Measurements from ENCODE around the gene RASAL1. TPM values are rescaled to one million over a fixed set of nuclear protein-coding genes. Genes with fewer than 3 reads are reported as not detected.

RASAL1 gene
- total and polyA plus RNA-seq, 2 experiments from 2014 or later = 2.7 to 8.2 TPM

- Mint-ChIP-seq H3K9me3 (no peaks in the 10 kb centered on the region), H3K36me3 (ENCODE audit: low read depth) (peaks cover 3% of the 10 kb centered on the region; the same call in 1 of the 3 replicates), H3K27me3 (ENCODE audit: insufficient read depth, low read depth, poor library complexity) (peaks cover 6% of the 10 kb centered on the region), H3K27ac (no peak overlapping the region), H3K4me3 (peak overlapping the region; percentile 49), H3K4me1 (no peaks in the 10 kb centered on the region; the same call in 2 of the 3 replicates)
- no peak overlapping the region for H3K27ac ChIP-seq (ENCODE audit: low read depth)
- H3K36me3 ChIP-seq (ENCODE audit: insufficient read depth) = no peaks in the 10 kb centered on the region
- H2AFZ ChIP-seq = no peak overlapping the region
- H3F3A ChIP-seq (replicated peaks; ENCODE audit: low read depth) = no peaks in the 10 kb centered on the region
- H3K4me1 ChIP-seq (ENCODE audit: insufficient read depth) = no peaks in the 10 kb centered on the region
- no peaks in the 10 kb centered on the region for H4K20me1 ChIP-seq (replicated peaks; ENCODE audit: insufficient read depth)
- H3K4me2 ChIP-seq = no peak overlapping the region
- TF ChIP-seq NANOG (IDR thresholded peaks at IDR 0.05; ENCODE audit: borderline replicate concordance) (no peak), CTCF (conservative IDR thresholded peaks at IDR 0.05; ENCODE audit: low read depth in 2 of 2) (no peak), ZNF114 (CRISPR knock-in tag; IDR thresholded peaks at IDR 0.05) (no peak), JUNB (IDR thresholded peaks at IDR 0.05; ENCODE audit: unreplicated experiment) (no peak), ETS1 (IDR thresholded peaks at IDR 0.05) (no peak), REST (IDR thresholded peaks at IDR 0.05; ENCODE audit: unreplicated experiment) (no peak), CREB1 (CRISPR knock-in tag; IDR thresholded peaks at IDR 0.05; ENCODE audit: low read depth) (no peak), ZNF462 (CRISPR knock-in tag; IDR thresholded peaks at IDR 0.05) (no peak), EZH2phosphoT487 (IDR thresholded peaks at IDR 0.05; ENCODE audit: unreplicated experiment) (no peak), POLR2AphosphoS5 (IDR thresholded peaks at IDR 0.05; ENCODE audit: low read depth) (no peak)
- no peaks in the 10 kb centered on the region for H3K27me3 ChIP-seq (ENCODE audit: insufficient read depth)
- ATAC-seq = no peak
- no peaks in the 10 kb centered on the region for H3K9me2 ChIP-seq (ENCODE audit: insufficient read depth)
- DNase-seq (ENCODE audit: low spot score) = no peak
- no peaks in the 10 kb centered on the region for H3K79me2 ChIP-seq (replicated peaks; ENCODE audit: insufficient read depth)
- H3K4me3 ChIP-seq = no peak overlapping the region
These were observed 30.5 kb downstream of the RASAL1 start for GRCh38 chr12:113104953-113105510.

Data from GM23338 (cell line).